HG03520 (cell line): ENCODE measurements around the gene ITPR1.

Experiments
- ATAC-seq: cut with Tn5 transposase; IDR thresholded peaks from one replicate; pipeline ENCODE4 v1.9.1; 2021; ENCODE audit warnings: mild to moderate bottlenecking, moderate library complexity; ENCODE audit not compliant: unreplicated experiment

ITPR1 gene

DNA sequence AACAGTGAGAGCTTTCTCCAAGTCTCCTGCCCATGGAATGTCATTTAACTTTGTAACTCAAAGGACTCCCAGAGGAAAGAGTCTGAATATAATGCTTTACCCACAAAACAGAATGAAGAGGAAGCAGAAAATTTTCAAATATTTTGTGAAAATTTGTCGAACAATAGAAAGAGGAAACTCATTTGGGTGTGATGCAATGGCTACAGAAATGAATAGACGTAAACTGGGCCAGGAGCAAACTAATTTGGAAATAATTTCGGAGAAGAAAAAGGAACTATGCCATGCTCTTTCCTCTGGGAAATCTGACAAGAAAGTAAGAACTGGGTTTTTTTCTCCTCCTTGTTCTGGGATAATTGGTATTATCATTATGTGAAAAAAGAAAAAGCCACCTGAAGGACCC, 14.9 kb upstream of the ITPR1 start:
- no peak for ATAC-seq

DNA sequence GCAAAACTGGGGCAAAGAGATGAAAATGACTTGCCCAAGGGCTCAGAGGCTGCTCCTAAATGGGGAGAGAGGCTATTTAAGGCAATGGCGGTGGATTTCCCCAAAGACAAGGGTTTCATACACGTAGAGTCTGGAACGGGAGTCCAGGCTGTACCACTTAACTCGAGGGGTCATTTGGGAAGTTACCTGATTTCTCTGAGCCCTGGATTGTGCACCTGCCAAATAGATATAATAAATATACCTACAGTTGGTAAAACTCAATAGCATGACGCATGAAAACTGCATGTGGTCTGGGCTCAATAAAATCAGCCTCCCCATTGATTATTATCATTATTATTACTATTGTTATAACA, 1.3 kb upstream of the ITPR1 start:
- ATAC-seq = no peak

DNA sequence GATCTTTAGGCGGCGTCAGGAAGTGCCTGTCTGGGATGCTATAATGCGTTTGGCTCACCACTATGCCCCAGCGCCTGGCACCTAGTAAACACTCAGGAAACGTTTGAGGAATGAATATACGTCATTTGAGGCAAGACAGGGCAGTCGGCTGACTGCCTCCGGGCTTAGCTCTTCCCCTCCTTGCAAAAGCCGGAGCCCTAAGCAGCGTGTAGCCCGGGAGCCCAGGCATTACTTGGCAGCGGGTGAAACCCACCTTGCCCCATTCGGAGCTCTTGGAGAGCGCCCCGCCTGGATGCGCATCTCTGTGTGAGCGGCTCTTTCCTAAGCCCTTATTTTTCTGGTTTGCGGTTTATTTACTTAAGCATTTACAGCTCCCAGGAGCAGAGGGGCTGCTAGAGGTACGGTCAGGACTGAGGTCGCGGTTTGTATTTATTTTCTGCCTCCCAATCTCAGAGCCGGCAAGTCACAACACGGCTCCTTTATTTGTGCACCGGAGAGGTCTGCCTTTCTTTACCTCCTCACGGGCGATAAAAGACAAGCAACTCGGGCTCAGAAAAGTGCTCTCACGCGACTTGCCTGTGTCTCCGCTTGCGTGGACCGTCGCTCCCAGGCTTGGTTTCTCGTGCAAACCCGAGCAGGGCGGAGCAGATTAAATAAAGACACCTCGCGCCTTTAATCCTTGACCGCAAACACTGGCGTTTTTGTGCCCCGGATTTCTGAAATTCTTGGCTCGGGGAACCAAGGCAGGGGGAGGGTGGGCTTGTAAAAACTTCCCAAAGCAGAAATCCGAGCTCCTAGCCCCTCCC, 737 bp upstream of the ITPR1 start:
- ATAC-seq = no peak

DNA sequence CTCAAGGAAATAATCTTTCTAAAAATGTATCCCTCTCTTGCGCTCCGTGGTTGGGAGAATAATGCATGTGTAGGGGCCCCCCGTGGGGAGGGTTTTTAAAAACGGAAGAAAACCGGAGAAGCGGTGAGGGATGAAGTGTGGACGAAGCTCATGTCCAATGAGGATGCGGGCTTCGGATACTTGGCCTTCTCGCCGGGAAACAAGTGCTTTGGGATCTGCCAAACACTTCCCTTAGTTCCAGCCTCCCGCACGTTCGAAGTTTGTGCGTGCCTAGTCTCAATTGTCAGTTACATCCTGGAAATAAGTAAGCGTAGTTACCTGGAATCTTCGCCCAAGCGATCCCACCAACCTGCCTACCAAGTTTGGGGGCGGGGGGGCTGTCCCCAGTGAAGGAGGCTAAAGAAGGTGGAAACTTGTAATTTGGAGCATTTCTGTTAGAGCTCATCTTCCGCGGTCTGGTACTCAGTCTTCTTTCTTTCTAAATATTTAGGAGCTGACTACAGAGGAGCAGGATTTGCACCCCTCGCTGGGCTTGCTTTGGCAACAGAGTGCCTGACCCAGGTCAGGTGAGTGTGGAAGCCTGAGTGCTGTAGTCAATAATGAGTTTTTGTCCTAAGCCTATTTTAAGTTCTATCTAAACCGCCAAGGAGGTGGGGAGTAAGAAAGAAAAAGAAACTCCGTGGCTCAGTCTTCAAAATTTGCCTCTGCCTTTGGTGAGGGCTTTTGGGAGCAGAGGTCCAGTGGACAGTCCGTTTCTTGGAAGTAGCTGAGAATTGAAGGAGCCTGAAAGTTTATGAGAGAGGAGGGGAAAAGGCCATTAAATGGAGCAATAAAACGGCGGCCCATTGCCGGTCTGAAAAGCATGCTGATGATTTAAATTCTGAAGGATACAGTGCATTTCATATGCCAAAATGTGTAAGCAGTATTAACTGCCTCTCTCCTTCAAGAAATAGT, 1.1 kb downstream of the ITPR1 start:
- ATAC-seq = no peak

DNA sequence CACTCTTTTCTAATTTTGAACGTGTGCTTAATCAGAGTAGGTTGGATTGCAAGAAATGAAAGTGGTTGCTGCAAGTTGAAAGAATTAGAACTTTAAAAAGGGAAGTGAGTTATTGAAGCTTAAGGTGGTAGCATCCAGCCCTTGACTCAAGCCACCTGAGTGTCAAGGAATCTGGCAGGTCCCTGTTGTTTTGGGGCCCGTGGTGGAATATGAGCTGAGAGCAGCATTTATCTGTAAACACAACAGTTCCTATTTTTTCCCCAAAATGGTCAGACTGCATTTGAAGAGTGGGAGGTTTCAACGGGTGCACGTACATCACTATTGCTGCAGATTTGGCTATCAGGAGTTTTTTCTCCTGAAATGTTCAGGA, 1.7 kb downstream of the ITPR1 start:
- ATAC-seq = peak; percentile 22

DNA sequence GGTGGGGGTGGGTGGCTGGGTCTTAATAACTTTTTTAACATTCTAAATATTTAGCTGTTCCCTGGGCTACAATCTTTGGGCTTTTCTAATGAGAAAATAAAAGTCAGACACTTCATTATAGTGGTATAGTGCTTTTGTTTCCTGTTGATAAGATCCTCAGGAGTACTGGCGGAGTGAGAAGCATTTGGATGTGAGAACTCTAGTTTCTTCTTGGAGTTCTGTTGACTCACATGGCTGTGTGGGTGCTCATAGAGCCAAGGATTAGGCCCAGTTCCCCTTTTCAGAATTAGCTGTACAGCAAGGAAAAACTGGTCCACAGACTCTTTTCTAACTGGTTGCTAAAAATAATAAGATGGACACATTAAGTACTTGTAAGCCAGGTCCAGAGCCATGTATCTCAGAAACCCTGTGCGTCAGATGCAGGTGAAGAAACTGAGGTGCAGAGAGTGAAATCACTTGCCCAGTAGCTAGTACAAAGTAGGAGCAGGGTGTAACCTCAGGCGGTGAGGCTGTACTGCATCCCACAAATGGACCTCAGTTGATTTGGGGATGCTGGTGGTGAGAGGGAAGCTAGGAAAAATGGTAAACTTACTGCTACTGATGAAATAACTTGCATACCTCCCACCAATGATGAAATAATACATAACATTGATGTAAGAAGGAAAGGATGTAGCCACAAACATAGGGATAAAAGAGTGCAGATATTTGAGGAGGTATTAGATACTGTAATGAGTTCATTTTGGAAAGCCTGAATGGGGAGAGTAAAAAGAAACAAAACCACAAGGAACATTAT, 2.3 kb downstream of the ITPR1 start:
- no peak for ATAC-seq

DNA sequence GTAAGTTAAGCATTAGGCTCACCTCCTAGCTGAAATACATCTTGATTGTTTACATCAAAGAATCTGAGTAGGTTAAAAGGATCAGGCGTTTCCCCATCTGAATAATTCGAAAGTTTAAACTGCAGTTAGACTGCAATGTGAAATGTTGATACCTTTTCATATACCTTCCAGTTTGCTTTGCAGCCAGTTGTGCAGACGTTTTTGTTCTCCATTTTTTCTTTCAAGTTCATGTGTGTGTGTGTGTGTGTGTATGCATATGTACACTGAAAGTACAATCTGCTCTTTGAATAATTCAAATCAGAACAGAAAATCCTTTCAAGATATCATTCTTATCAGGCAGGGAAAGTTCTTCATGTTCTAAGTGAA, 2.9 kb downstream of the ITPR1 start:
- no peak for ATAC-seq

DNA sequence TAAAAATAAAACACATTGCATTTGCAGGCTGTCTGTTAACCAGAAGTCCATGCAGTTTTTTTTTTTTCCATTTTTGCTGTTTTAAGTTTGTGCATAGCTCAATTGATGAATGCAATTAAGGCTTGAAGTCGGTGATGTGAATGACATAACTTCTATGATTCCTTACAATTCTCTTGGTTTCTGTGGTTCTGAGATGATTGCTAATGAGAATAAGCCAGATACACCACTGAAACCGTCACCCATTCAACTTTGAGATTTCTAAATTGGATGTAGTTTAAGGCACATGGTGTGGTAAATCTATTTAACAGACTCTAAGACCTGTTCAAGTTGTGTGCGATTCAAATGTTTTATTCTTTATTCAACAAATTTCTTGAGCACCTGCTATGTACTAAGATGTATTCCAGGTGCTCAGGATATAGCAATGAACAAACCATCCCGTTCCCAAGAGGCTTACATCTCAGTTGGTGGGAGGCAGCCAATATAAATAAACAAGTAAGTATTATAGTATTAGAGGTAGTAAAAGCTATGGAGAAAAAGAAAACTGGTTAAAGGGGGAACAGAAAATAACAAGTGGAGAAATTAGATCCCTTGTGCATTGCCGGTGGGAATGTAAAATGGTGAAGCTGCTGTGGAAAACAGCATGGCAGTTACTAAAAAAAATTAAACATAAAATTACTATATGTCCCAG, 4.0 kb downstream of the ITPR1 start:
- no peak for ATAC-seq

DNA sequence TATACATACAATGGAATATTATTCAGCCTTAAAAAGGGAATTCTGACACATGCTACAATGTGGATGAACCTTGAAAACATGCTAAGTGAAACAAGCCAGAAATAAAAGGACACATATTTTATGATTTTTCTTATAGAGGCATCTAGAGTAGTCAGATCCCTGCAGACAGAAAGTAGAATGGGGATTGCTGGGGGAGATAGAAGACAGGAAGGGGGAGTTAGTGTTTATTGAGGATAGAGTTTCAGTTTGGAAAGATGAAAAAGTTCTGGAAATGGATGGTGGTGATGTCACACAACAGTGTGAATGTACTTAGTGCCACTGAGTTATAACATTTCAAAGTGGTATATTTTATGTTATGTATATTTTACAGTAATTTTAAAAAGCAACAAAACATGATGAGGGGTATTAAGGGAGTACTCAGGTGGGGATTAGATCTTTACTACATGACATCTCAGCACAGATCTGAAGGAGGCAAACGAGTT, 4.7 kb downstream of the ITPR1 start:
- no peak for ATAC-seq

DNA sequence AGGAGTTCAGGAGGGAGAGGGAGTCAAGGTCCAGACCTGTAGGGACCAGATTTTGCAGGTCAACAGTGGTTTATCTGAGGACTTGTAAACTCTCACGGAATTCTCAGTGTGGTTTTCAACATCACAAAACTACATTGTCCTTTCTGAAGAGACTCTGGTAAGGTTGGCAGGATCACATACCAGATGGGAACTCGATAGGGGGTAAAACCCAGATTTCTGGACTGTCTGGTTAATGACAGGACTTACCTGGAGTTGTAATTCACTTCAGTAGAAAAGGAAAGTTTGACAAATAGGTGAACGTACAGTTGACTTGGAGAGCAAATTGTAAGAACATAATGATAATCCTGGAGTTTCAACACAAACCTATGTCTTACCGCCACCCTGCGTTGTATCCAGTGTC, 5.3 kb downstream of the ITPR1 start:
- no peak for ATAC-seq

DNA sequence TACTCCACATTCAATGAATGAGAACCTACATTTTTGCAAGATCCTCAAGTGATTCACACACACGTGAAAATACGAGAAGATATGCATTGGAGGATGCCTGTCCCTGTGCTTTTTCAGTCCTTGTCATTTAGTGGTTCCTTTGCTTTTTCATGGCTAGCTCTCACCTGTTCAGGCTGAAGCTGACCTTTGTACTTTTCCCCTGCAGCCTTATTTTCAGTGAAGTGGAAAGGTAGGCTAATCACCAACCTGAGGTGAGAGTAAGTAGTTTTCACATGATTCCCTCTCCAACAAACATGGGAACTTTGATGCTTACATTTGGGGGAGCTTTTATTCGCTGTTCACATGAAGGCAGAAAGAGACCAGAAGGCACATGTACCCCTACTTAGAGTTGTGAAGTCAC, 8.3 kb downstream of the ITPR1 start:
- no peak for ATAC-seq

DNA sequence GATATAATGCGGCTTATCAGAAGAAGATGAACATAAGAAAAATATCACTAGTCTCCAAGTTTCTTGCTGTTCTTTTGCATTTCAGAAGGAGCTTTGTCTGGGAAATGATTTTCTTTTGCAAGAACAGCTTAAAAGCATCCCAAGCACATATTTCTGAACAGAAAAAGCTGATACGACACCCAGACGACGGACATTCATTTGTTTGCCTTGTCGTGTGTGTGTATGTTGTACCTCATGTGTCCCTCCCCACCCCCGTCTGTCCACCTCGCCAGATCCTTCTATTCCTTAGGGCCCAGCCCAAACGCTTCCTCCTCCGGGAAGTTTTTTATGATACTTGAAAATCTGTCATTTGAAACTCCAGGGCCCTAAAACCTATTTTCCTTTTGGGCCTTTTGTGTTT, 8.8 kb downstream of the ITPR1 start:
- ATAC-seq = no peak

DNA sequence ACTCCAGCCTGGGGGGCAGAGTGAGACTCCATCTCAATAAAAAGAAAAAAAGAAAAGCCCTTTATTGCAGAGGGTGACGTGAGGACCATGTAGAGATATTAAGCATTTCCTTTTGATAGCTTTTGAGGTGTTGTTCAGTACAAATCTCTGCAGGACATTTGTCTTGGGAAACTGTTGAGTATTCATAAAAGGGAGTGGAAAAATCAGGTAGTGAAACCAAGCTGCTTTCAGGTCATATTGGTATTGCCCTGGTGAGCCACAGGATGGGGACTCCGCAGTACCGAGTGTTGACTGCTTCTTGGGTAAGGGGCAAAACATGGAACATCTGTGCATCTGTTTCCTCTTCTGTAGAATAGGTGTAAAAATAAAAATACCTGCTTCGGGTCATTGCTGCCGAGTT, 9.9 kb downstream of the ITPR1 start:
- ATAC-seq = peak; percentile 50

DNA sequence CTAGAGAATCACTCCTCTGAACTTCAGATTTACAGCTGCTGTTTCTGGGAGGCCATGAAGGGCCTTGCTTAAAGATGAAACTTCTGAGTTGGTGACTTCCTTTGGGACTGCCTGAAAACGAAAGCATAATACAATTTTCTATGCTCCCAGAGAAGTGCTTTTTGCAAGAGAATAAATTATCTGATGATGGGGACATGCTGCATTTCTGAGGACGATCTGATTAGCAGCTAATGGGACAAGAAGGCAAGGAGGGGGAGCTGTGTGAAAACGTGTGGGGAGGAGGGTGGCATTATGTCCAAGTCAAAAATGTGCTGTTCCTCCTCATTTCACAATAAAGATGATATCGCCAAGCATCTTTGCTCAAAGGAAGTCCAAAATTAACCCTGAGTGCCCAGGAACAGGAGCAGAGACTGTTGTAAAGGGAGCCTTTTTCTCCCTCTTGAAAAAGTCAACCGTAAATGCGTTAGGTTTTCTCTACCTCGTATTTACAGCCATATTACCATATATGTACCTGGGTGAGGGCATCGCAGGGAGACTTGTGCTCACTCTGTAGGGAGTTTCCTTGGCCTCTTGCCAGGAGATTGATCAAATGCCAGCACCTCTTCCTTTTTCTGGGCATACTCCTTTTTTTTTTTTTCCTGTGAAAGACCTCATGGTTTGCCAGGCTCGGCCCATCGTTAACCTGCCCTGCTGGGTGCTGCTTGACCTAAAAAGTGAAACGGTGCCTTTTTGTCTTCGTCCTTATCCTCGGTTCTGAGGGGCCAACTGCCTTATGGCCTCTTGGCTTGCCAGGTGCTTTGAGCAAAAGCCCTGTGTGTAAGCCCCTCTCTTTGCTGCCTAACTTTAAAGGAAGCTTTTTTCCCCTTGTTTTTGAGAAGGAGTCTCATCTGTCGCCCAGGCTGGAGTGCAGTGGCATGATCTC, 11.5 kb downstream of the ITPR1 start:
- no peak for ATAC-seq

DNA sequence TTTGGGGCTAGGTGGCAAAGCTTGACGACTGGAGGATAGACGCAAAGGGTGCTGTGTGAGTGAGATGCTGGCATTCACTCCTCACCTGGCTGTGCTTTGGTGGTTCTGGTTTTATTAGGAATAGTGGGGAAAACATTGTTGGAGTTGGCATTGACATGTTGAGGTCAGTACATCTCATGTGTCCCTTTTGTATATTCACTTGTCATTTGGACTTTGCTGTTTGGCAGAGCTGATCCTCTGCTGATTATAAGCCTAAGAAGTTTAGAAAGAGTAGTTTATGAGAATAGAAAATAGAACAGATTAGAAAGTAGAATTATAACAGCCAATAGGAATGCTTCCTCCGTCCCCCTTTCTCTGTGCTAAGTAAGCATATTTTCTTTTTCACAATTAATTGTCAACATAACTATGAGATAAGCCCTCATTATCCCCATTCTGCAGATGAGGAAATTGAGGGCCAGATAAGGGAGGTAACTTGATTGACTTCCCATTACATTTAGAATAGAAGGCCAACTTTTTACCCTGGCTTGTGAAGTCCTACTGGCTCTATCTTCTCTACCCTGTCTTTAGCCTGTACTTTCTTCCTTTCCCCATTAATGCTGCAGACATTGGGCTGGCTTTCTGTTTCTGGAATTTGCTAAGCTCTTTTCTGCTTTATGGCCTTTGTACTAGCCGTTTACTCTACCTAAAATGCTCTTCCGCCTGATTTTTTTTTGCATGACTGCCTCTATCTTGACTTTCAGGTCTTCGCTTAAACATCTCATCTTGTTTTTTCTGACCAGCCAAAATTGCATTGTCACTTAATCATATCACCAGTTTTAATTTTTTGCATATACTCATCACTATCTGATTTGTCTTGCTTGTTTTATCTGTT, 12.8 kb downstream of the ITPR1 start:
- ATAC-seq = no peak

DNA sequence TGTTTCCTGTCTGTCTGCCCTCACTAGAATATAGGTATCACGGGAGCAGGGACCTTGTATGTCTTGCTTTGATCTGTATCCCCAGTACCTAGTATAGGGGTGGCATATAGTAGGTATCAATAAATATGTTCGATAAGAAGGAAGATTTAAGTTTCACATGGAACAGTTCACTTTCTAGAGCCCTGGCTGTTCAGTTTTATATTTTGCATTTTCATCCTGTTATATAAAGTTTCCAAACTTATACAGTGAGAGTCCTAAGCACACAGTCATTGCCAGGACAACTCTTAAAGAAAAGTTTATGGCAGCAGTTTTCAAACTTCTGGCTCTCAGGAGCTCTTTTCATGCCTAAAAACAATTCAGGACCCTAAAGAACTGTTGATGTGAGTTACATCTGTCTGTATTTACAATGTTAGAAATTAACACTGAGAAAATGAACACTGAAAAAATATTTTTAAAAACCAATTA, 13.4 kb downstream of the ITPR1 start:
- no peak for ATAC-seq

DNA sequence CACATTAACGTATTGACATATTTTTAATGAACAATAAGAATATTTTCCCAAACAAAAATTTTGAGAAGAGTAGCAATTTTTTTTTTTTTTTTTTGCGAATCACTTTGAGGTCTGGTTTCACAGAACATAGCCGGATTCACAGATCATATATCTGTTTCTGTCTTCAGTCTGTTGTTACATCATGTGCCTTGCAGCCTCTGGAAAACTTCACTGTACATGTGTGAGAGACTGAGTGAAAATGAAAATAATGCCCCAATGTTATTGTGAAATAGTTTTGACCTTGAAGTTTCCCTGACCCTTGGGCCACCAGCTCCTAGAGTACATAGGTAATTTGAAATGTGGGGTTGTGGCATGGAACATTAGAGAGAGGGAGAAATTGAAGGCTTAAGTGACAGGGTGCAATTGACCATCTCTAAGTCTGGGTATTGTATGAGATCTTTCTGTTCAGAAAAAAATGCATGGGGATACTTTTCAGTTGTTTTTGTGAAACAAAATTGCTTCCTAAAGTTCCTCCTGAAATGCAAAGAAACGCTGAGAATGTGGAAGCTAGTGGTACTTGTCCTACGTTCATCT, 14.0 kb downstream of the ITPR1 start:
- ATAC-seq = peak; percentile 22
